Panc1 (cell line): ENCODE data around the gene FOXD2. TPM values are rescaled to one million over a fixed set of nuclear protein-coding genes. Genes with fewer than 3 reads are reported as not detected.

Source experiments
- ATAC-seq: fragments of 200-7000 bp; cut with Tn5 transposase; 2 replicates; pipeline ENCODE4 v1.9.1; 2020; ENCODE audit warnings: mild to moderate bottlenecking, moderate library complexity
- BruUV-seq: library from RNA; stranded (reverse); fragments of 400-500 nt; replicated peaks from 2 replicates; lab custom pipeline; 2021; lab: Mats Ljungman, UMichigan
- CTCF ChIA-PET: fragments of 300-600 bp; sonication (Branson Sonifier 250); formaldehyde crosslinking; loops from one replicate; lab custom pipeline; 2022; ENCODE audit warnings: antibody characterized with exemption; lab: Charles Lee
- POLR2A ChIA-PET: fragments of 300-600 bp; sonication (Branson Sonifier 250); formaldehyde crosslinking; loops from one replicate; lab custom pipeline; 2022; ENCODE audit warnings: antibody characterized with exemption; lab: Charles Lee
- DNase-seq: peaks from one replicate; pipeline ENCODE4 v3.0.0-alpha.2; 2010; ENCODE audit warnings: low read depth, low spot score
- H3K27ac ChIP-seq: 2 replicates; pipeline ENCODE4 v1.5.1; 2011; ENCODE audit warnings: mild to moderate bottlenecking, low read length, inconsistent platforms
- H3K27me3 ChIP-seq: fragments of 200-500 bp; sonication (Bioruptor generic); 2 replicates; pipeline ENCODE4 v1.6.0; 2014; ENCODE audit warnings: low read length, inconsistent platforms; ENCODE audit not compliant: control insufficient read depth, insufficient read depth
- H3K36me3 ChIP-seq: fragments of 200-500 bp; sonication (Bioruptor generic); 2 replicates; pipeline ENCODE4 v1.5.1; 2014; ENCODE audit warnings: inconsistent platforms, mild to moderate bottlenecking, low read length, moderate library complexity; ENCODE audit not compliant: control insufficient read depth, insufficient read depth
- H3K4me1 ChIP-seq: 2 replicates; pipeline ENCODE4 v1.5.1; 2011; ENCODE audit warnings: inconsistent platforms, mild to moderate bottlenecking, low read length, moderate library complexity; ENCODE audit not compliant: control insufficient read depth, insufficient read depth
- H3K4me3 ChIP-seq, 2 experiments: 2 replicates each; pipeline ENCODE4 v1.5.1; 2011 to 2012; ENCODE audit warnings: low read depth in 2 of 2, low read length in 2 of 2, mild to moderate bottlenecking in 2 of 2, inconsistent platforms in 1 of 2, moderate library complexity in 1 of 2
- H3K9me3 ChIP-seq: fragments of 200-500 bp; sonication (Bioruptor generic); 2 replicates; pipeline ENCODE4 v1.5.1; 2014; ENCODE audit warnings: low read depth, mild to moderate bottlenecking, inconsistent platforms, low read length, moderate library complexity; ENCODE audit not compliant: control insufficient read depth, insufficient read depth
- CTCF ChIP-seq: fragments of 450-650 bp; IDR thresholded peaks from 2 replicates; pipeline ENCODE4 v1.5.1; 2017; ENCODE audit warnings: mild to moderate bottlenecking
- POLR2AphosphoS5 ChIP-seq: IDR thresholded peaks from 2 replicates; pipeline ENCODE4 v1.6.1; 2012; ENCODE audit warnings: mild to moderate bottlenecking, low read depth, low read length, moderate library complexity
- REST ChIP-seq, 2 experiments: IDR thresholded peaks; 2 replicates each; pipeline ENCODE4 v1.6.1; 2011 to 2012; ENCODE audit warnings: low read depth in 2 of 2, control low read depth in 1 of 2, low read length in 1 of 2, mild to moderate bottlenecking in 1 of 2, moderate library complexity in 1 of 2; ENCODE audit not compliant: insufficient read depth in 1 of 2
- SIN3A ChIP-seq: IDR thresholded peaks from 2 replicates; pipeline ENCODE4 v1.6.1; 2012; ENCODE audit warnings: low read depth, mild to moderate bottlenecking, low read length, moderate library complexity, borderline replicate concordance; ENCODE audit not compliant: insufficient read depth
- TCF7L2 ChIP-seq: IDR thresholded peaks from 2 replicates; pipeline ENCODE4 v1.6.1; 2011; ENCODE audit warnings: mild to moderate bottlenecking, low read depth, low read length, inconsistent platforms
- in situ Hi-C: cut with HindIII; loops from 2 replicates; pipeline ENCODE4 v1.10.0; 2016; ENCODE audit warnings: low sequenced_read_pairs, low pct_unique_long_range_greater_than_20kb
- intact Hi-C: fragments of 100-400 bp; cut with micrococcal nuclease; formaldehyde crosslinking; loops from one replicate; pipeline ENCODE4 v1.10.0; 2022; ENCODE audit not compliant: unreplicated experiment
- total RNA-seq: library from RNA; stranded (reverse); gene quantifications from one replicate; pipeline ENCODE4 v1.2.1, GENCODE V29; 2021; ENCODE audit not compliant: unreplicated experiment

The FOXD2 gene
- total RNA-seq, 1 experiment from 2014 or later = 2.2 TPM

- ATAC-seq = no peak
- ChIA-PET CTCF (interaction anchor here (0.7 to 0.9 kb wide), 2 partner anchors 17 to 306 kb away, joined by 3 to 4 read pairs; no protein-coding TSS in a partner anchor), POLR2A (no interaction called here)
- H3K36me3 ChIP-seq = no peaks in the 10 kb centered on the region
- no peak for TF ChIP-seq SIN3A
- no peak for TF ChIP-seq CTCF
- TF ChIP-seq TCF7L2 = no peak
- TF ChIP-seq POLR2AphosphoS5 = no peak
- TF ChIP-seq REST (IDR thresholded peaks at IDR 0.05; ENCODE audit: insufficient read depth in 1 of 2, low read depth in 2 of 2, low read length in 1 of 2) = no peak
- 0 out of 2 replicates have a peak, but pooled peaks cover 3% of the 10 kb centered on the region for H3K4me1 ChIP-seq
- no peak for DNase-seq
- no peak overlapping the region for H3K4me3 ChIP-seq
- intact Hi-C loops (no loop called here), in situ Hi-C loops (no loop called here)
- no peaks in the 10 kb centered on the region for H3K9me3 ChIP-seq
- no TSS peak for BruUV-seq
- no peaks in the 10 kb centered on the region for H3K27me3 ChIP-seq
- H3K27ac ChIP-seq = no peak overlapping the region
These were observed 17.3 kb upstream of the FOXD2 start for GRCh38 chr1:47420547-47420946.

GRCh38 chr1:47423872-47424271 is 14.0 kb upstream of the FOXD2 start:
- DNase-seq (no peak), ATAC-seq (no peak)
- no peaks in the 10 kb centered on the region for H3K27me3 ChIP-seq
- ChIA-PET CTCF (interaction anchor here (0.7 kb wide), 1 partner anchor 14 kb away, joined by 3 read pairs; the partner anchor contains the start of gene FOXD2), POLR2A (no interaction called here)
- H3K4me1 ChIP-seq = 0 out of 2 replicates have a peak, but pooled peaks cover 3% of the 10 kb centered on the region
- intact Hi-C loops (no loop called here), in situ Hi-C loops (no loop called here)
- no peak overlapping the region for H3K4me3 ChIP-seq
- H3K9me3 ChIP-seq = no peaks in the 10 kb centered on the region
- H3K27ac ChIP-seq = no peak overlapping the region
- BruUV-seq = no TSS peak
- no peaks in the 10 kb centered on the region for H3K36me3 ChIP-seq
- no peak for TF ChIP-seq CTCF
- TF ChIP-seq TCF7L2 = no peak
- no peak for TF ChIP-seq REST (IDR thresholded peaks at IDR 0.05; ENCODE audit: insufficient read depth in 1 of 2, low read depth in 2 of 2, low read length in 1 of 2)
- no peak for TF ChIP-seq POLR2AphosphoS5
- TF ChIP-seq SIN3A = no peak
